Activated CD8-positive, alpha-beta memory T cell treated with anti-CD3 and anti-CD28 coated beads, Interleukin-2, amount 50 U/mL, for 1 hour (primary cell): ENCODE data around the gene GPATCH3.
A peak's percentile ranks its signal among the peaks of the same experiment; 100 is the strongest.
"Not testable (repeated sequence)": the region's sequence is repeated elsewhere in the genome, so short reads cannot be mapped to it uniquely, and the experiment has no call there.

Experiments used
- DNase-seq: peaks from one replicate; pipeline ENCODE4 v3.0.0-alpha.2; 2020; ENCODE audit errors: extremely low read depth

The GPATCH3 gene

DNA sequence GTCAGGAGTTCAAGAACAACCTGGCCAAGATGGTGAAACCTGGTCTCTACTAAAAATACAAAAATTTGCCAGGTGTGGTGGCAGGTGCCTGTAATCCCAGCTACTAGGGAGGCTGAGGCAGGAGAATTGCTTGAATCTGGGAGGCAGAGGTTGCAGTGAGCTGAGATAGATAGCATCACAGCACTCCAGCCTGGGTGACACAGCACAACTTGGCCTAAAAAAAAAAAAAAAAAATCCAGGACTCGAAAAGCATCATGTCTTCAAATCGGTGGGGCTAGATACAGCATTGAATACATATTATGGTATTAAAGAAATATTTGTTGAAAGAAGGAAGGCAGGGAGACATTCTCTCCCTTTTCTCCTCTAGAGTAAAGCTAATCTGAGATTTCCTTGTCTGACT, 27.2 kb downstream of the GPATCH3 start:
- not testable (repeated sequence) for DNase-seq

DNA sequence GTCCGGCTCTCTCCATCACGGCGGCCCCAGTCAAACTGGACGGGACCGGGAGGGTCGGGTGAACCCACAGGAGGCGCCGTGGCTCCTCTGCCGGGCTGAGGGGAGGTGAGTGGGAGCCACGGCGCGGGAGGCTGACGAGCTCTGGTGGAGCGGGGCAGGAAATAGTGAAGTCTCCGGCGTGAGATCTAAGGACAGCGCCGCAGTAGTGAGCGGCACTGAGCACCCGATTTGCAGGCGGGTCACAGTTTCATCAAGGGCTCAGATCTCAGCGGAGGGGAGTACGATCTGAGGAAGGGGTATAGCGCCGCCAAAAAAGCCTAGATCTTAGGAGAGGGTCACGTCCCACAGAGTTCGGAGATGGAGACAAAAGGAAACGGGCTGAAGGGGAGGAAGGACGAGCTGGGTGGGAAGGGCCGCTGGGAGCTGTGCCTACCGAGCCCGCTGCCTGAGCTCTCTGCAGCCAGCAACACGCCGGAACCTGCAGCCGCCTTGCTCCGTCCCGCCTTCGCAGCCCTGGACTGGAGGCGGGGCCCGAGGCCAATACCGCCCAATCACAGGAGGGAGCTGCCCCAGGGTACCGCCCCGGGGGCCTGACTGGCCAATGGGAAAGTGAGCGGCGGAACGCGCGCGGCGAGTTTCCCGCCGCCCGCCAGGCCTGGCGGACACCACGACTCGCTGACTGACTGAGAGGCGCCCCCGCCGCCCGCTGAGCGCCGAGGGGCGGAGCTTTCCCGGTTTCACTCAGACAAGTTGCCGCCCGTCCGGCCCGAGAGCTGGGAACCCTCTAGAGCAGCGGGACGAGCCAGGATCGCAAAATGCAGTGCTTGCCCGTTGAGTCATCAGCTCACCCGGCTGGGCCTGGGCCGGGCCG, 35.4 kb downstream of the GPATCH3 start:
- peak; percentile 81 for DNase-seq

DNA sequence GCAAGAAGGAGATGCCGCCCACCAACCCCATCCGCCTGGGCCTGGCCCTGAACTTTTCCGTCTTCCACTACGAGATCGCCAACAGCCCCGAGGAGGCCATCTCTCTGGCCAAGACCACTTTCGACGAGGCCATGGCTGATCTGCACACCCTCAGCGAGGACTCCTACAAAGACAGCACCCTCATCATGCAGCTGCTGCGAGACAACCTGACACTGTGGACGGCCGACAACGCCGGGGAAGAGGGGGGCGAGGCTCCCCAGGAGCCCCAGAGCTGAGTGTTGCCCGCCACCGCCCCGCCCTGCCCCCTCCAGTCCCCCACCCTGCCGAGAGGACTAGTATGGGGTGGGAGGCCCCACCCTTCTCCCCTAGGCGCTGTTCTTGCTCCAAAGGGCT, 36.6 kb downstream of the GPATCH3 start:
- DNase-seq = no peak

DNA sequence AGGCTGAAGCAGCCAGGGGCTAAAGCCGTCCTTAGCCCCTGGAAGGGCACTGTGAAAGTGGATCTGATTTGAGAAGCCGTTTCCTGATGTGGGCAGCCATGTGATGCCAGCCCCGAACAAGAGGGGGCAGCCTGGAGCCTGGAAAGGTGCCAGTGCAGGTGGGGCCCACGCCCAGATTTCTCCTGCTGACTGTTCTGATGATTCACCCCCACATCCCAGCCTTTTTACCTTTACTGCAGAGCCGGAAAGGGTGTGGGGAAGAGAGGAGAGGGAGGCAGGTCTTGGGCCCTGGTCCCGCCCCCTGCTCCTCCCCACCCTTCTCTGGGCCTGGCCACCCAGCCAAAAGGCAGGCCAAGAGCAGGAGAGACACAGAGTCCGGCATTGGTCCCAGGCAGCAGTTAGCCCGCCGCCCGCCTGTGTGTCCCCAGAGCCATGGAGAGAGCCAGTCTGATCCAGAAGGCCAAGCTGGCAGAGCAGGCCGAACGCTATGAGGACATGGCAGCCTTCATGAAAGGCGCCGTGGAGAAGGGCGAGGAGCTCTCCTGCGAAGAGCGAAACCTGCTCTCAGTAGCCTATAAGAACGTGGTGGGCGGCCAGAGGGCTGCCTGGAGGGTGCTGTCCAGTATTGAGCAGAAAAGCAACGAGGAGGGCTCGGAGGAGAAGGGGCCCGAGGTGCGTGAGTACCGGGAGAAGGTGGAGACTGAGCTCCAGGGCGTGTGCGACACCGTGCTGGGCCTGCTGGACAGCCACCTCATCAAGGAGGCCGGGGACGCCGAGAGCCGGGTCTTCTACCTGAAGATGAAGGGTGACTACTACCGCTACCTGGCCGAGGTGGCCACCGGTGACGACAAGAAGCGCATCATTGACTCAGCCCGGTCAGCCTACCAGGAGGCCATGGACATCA, 37.2 kb downstream of the GPATCH3 start, which contains the start of gene SFN:
Gene SFN, plus strand, starts transcription at position 369 of the 904 bp plus-strand sequence. Its CDS starts 64 bp downstream, at position 433.
- DNase-seq = no peak

DNA sequence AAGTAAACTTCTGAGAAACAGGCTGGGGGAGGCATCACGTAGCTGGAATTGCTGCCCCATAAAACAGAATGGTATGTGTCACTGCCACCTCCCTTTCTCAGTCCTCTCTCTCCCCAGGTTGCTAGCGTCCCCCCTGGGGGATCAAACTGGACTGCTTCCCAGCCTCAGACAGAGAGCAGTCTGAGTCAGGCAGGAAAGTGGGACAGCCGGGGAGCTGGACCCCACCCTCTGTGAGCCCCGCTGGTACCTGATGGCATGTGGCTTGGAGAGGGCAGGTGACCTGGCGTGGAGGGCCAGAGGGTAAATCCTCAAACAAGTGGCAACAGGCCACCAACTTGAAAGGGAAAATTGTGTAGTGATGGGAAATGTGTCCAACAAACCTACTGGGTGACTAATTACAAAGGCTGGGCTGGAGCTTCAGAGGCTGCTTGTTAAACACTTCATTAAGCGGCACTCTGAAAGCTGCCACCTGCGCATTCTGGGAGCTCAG, 38.3 kb downstream of the GPATCH3 start:
- DNase-seq = no peak

DNA sequence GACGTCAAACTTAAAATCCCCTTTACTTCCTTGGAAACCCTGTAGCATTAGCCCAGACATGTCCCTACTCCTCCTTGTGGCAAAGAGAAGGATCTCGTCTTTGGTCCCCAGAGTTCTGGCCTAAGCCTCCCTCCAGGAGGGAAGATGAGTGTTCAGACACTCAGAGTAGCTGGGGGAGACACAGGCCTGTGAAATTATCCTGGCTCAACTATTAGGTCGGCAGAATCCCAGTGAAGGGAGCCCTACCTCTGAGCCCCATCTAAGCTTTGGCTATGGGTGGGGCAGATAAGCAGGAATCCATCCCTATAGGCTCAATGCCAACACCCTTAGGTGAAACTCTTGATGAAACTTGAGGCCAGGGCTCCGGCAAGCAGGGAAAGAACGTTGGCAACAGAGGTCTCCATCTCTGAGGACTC, 39.0 kb downstream of the GPATCH3 start:
- DNase-seq = no peak

DNA sequence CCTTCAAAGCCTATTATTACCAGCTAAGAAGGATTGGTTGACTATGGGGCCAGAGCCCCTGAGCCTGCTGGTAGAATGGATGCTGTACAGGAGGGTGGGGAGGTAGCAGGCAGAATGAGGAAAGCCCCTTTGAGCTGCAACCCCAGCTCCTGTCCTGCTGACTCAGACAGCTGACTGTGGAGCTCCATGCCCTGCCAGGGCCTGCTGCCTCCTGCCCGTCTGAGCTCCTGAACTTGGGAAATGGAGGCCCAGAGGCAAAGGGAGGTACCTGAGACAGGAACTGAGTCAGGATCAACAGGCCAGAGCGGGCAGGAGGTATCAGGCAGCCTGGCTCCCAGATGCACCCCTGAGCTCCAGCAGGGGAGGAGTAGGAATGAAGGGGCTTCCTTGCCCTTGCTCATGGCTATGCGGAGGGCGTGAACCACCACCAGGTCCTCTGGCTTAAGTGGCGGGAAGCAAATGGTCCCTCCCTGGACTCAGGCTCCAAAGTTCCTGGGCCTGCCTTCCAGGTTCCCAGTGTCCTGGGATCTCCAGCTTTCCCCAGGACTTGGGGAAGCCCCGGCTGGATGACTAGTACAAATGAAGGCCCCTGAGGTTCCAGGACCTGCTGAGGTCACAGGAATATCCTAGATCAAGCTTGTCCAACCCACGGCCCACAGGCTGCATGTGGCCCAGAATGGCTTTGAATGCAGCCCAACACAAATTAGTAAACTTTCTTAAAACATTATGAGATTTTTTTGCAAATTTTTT, 41.2 kb downstream of the GPATCH3 start:
- DNase-seq = no peak

DNA sequence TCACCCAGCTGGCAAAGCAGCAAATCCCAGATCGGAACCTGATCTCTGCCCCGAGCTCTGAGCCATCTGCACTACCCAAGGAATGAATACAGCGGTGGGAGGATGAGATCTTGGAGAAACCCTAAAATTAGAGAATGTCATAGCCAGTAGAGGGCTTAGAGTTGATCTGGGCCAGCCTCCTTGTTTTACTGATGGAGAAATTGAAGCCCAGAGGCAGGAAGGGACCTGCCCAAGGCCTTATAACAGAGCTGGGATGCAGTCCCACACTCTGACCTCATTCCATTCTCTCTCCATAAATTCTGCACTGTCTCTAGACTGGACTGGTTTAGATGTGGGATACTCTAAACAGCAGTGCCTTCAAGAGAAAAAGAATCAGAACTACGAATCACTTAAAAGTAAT, 42.1 kb downstream of the GPATCH3 start:
- DNase-seq = no peak

DNA sequence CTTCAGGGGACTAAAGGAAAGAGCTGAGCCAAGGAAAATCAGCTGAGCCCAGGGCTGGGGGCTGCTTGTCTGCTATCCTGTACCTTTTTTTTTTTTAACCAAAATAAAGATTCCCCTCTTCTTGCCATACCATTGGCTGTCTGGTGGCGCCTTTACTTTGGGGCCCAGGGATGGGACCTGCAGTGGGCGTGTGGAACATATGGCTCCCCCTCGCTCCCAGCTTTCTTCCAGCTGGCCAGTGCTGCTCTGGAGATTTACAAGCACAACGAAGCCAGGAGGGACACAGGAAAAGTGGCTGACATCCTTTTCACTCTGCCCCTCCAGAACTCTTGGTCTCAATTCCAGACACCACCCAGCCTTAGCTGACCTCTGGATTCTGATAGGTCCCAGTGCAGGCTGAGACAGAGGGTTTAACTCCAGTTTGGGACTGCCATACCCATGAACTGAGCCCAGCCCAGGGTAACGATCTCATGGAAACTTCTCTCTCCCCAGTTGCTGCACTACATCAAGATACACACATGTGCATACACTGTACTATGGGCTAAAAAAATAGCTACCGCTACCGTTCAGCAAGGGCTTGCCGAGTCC, 42.7 kb downstream of the GPATCH3 start:
- DNase-seq = no peak

DNA sequence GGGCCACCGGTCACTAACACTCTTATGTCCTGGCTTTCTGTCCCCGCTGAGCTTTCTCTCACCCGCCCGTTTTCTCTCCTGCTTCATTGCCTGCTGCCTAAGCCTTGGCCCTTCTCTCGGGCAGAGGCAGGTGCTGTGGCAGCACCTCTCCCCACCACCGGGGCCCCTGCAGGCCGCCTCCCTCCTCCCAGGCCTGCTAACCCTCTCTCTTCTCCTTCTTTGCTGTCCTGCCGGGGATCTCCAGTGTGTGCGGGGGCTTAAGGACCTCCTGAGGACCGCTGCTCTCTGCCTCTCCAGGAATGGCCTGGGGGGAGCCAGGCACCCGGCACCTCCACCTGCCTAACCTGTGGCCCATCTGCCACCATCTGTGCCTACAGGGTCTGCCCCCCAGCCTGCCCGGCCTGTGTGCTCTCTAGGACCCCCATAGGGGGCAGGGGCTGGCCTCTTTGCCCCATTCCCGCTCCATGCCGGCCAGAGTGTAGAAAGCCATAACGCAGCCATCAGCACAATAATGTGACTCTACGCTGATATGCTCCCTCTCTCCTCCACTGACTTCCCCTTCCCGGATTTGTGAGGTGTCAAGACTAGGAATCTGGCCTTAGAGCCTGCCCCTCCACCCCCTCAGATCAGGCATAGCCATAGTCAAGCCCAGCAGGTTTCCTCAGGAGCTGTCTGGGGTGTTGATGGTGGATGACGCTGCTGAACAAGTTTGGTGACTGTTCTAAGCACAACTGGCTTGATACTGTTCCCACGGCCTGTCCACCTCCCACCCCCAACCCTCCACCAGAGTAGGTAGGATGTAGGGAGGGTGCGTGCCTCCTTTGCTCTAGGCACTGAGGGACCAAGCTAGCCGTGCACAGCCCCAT, 43.4 kb downstream of the GPATCH3 start:
- DNase-seq = no peak

DNA sequence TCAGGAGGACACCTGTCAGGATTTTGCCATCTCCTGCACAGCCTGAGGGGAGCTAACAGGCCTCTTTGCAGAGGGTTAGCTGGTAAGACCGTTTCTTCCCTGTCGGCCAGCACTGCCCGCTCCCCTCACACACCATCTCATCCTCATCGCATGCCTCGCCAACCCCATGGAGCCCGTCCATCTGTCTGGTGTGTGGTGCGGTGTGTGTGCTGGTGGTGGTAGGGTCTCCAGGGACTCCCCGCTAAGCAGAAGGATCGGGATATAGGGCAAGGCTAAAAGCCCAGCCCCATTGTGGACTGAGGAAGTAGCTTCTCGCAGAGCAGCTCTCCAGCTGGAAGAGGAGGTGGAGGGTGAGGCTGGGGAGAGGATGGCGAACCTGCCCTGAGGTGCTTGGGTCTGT, 44.1 kb downstream of the GPATCH3 start:
- DNase-seq = no peak

DNA sequence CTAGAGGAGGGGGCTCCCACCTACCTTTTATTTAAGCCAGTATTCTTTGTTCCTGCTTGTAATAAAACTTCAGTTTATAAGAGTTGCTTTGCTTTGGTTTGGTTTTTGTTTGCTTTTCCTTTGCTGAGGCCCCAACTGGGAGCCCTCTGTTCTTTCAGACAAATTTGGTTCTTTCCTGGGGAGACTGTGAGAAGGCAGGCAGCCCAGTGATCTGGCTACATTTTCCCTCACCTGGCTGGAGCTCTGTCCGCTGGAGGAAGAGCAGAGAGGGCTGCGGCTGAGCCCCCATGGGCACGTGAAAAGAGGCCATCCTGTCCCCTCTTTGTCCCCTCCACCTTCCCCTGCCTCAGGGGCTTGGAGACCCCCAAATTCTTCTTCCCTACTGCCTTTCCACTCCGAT, 44.6 kb downstream of the GPATCH3 start:
- no peak for DNase-seq

DNA sequence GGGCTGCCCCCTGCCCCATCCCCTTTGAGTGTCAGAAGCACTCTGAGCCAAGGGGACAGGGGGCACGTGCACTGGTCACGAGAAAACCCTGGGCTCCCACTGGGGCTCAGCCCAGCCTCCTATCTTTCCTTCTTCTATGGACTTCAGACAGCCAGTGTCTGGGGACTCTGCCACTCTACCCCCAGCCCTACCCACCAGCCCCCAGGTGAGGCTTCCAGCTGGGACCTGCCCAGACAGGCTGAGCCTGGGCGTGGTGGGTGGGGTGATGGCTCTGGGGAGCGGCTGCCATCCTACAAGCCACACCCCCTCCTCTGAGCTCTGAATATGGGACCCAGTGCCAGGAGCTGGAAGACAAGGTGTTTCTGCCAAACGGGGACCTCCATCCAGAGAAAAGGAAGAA, 45.4 kb downstream of the GPATCH3 start:
- no peak for DNase-seq

DNA sequence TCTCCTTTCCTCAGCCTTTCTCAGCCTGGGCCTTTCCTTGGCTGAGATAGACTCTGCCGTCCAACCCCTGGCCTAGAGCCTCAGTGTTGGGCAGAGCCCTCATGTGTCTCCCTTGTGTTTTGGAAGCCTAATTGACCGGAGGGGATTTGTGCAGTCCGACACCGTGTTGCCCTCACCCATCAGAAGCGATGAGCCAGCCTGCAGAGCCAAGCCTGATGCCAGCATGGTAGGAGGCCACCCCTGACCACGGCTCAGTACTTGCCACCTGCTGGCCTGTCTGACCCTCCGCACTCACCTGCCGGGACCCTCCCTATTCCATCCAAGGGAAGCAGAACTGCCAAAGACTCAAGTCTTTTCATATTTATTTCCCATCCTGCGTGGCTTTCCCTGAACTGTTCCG, 46.7 kb downstream of the GPATCH3 start:
- no peak for DNase-seq

DNA sequence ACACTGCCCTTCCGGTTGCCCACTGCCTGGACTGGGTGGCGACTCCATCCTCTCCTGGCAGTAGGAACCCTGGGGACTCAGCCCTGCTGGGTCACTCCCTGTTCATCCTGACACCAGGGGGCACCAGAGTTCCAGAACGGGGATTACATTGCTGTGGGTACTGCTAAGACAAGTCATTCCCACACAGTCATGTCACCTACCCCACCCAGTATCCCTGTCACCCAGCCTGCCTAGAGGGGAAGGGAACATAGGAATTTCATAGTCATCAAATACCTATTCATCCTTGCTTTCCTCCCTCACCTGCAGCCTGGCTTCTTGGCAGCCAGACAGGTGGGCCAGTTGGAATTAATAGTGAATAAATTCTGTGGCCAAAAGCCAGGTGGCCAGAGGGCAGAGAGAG, 47.1 kb downstream of the GPATCH3 start:
- peak; percentile 53 for DNase-seq

DNA sequence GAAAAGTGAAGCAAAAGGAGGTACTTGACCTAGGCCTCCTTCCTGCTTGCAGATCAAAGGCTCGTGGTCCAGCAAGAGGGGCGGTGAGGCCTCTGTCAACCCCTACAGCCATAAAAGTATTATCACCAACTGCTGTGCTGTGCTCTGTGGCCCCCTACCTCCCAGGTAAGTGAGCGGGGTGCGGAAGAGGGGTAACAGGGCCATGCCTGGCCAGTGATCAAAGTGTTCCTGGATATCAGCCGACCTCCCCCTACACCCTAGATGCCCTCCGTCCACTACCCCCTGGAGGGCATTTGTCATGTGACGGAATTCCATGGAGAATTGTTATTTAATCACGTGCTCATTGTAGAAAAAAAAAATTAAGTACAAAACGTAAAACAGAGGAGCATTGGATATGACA, 47.6 kb downstream of the GPATCH3 start:
- no peak for DNase-seq

DNA sequence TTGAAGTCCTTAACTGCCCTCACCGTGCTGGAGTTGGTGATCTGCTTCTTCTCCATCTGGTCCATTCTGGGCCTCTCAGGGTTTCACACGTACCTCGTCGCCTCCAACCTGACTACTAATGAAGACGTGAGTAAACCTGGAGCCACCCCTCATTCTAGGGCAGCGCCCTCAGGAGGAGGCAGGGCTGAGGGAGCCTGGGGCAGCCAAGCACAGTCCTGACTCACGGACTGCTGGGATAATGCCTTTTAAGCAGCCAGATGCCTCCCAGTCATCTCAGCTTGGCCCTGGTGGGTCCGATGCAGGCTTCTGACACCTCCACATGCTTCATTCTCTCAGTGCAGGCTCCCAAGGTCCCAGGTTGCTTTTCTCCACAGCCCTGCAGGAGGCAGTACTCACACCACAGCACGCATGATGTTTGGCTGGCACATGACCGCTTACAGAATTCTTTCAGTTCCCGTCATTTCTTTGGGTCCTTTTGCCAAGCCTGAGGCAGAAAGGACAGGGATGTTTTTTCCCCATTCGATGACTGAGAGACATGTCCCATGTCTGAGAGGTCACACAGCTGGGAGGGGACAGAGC, 49.1 kb downstream of the GPATCH3 start:
- DNase-seq = no peak

DNA sequence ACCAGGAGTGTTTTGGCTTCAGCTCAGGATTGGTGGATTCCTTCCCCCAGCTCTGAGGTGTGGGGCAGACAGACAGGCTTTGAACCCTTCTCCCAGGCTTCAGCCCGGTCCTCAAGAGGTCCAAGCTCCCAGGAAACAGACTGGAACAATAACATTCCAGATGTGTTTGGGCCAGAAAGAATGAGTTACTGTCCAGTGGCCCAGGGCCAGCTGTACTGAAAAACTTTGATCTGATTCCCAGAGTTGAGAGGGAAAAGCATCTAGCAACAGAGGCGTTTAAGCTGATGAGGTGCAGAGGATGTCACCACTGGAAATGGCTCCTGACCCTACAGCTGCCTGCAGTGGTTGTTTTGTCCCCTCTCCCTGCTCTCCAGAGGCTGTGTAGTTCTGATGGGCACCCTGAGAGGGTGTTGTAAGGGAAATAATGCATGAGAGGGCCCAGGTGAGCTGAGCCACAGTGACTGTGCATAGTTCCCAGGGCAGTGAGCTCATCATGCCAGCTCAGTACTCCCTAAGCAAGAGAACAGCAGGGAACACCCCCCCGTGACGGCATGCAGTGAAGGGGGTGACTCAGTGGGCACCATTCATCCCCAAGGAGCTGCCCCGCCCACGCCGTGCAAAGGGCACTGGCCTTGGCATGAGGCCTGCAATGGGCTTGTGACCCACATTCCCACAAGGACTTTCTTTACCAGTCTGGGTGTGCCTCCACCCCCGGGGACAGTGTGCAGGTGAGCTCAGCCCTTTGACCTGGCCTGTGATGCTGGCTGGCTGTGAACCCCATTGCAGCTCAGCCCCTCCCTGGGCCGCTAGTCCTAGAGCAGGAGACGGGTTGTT, 51.1 kb downstream of the GPATCH3 start:
- no peak for DNase-seq

DNA sequence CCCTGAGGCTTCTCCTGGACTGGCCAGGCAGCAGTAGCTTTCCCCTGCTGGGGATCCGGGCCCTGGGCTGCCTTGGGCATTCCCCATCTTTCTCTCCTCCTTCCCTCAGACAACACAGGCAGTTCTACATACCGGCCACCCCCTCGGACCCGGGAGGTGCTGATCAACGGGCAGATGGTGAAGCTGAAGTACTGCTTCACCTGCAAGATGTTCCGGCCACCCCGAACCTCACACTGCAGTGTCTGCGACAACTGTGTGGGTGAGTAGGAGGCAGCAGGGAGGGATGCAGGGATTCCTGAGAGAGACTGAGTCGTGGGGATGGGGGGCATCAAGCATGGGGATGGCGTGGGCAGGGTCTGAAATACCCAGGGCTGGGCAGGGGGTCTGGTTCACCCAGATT, 51.8 kb downstream of the GPATCH3 start:
- no peak for DNase-seq
